ENCODE results near the gene ARHGDIG.

The ARHGDIG gene

GRCh38 chr16:259226-259625, 21.2 kb upstream of the ARHGDIG start:
- H3K27ac ChIP-seq: no peak overlapping the region
- DNase-seq (ENCODE audit: low spot score): no peak
- H3K4me3 ChIP-seq: no peak overlapping the region
- TF ChIP-seq CTCF (IDR thresholded peaks at IDR 0.05): no peak

GRCh38 chr16:259814-260253, 20.6 kb upstream of the ARHGDIG start:
- no peak for DNase-seq (ENCODE audit: low spot score)
- TF ChIP-seq CTCF (IDR thresholded peaks at IDR 0.05): no peak

GRCh38 chr16:260326-260725, 20.1 kb upstream of the ARHGDIG start:
- DNase-seq (ENCODE audit: low spot score): no peak
- H3K27ac ChIP-seq: no peak overlapping the region
- no peak for TF ChIP-seq CTCF (IDR thresholded peaks at IDR 0.05)
- no peak overlapping the region for H3K4me3 ChIP-seq

More at GRCh38 chr16:259814-260253, 20.6 kb upstream of the ARHGDIG start:
- H3K4me3 ChIP-seq: no peak overlapping the region
- H3K27ac ChIP-seq: no peak overlapping the region

- Histone ChIP-seq H3K27ac (no peak overlapping the region), H3K4me3 (no peak overlapping the region)
- no peak for DNase-seq (ENCODE audit: low spot score)
- TF ChIP-seq CTCF (IDR thresholded peaks at IDR 0.05): no peak
These were observed 19.2 kb upstream of the ARHGDIG start for GRCh38 chr16:261031-261691.

- TF ChIP-seq CTCF (IDR thresholded peaks at IDR 0.05): no peak
- no peak overlapping the region for H3K27ac ChIP-seq
- DNase-seq (ENCODE audit: low spot score): no peak
- H3K4me3 ChIP-seq: no peak overlapping the region
These were observed 18.2 kb upstream of the ARHGDIG start for GRCh38 chr16:262121-262745.

DNA sequence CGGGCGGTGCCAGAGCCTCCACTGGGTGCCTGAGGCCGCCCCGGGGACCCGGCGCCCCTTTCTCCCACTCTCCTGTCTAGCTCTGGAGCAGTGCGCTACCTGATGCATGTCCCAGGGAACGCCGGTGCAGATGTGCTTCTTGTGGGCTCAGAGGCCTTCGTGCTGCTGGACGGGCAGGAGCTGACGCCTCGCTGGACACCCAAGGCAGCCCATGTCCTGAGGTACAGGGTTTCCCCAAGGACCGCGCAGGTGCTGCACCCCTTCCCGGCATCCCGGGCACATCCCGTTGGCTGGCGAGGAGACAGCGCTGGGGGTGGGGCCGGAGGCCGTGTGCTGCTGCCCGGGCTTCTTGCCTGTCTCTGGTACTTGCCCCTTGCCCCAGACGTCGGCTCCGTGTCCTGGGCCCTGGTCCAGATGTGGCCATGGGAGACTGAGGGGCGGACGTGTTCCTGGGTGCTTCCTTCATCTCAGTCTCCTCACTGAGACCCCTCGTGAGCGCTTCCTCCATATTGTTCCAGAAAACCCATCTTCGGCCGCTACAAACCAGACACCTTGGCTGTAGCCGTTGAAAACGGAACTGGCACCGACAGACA, 17.1 kb upstream of the ARHGDIG start:
- Histone ChIP-seq H3K4me3 (no peak overlapping the region), H3K27ac (no peak overlapping the region)
- no peak for TF ChIP-seq CTCF (IDR thresholded peaks at IDR 0.05)
- no peak for DNase-seq (ENCODE audit: low spot score)

GRCh38 chr16:263944-264343, 16.4 kb upstream of the ARHGDIG start:
- Histone ChIP-seq H3K4me3 (no peak overlapping the region), H3K27ac (no peak overlapping the region)
- TF ChIP-seq CTCF (IDR thresholded peaks at IDR 0.05): no peak
- DNase-seq (ENCODE audit: low spot score): no peak

Measured in coronary artery (tissue), 2 donors.